B cell (primary cell): ENCODE results near the gene SLC38A10. TPM values are rescaled to one million over a fixed set of nuclear protein-coding genes. Genes with fewer than 3 reads are reported as not detected.

Source experiments
- ATAC-seq: fragments of 200-7000 bp; cut with Tn5 transposase; one replicate; pipeline ENCODE4 v1.10.0; 2021; ENCODE audit warnings: low read depth, mild to moderate bottlenecking, moderate number of reproducible peaks, moderate library complexity
- CTCF ChIA-PET: fragments of 350-600 bp; sonication (Branson Sonifier 250); formaldehyde crosslinking; loops from one replicate; lab custom pipeline; 2021; ENCODE audit warnings: antibody characterized with exemption, inconsistent platforms; lab: Charles Lee
- POLR2A ChIA-PET: fragments of 350-600 bp; sonication (Branson Sonifier 250); formaldehyde crosslinking; loops from one replicate; lab custom pipeline; 2021; ENCODE audit warnings: antibody characterized with exemption; lab: Charles Lee
- DNase-seq: peaks from one replicate; pipeline ENCODE4 v3.0.0; 2013
- H2AFZ ChIP-seq: 2 replicates; pipeline ENCODE4 v1.6.1; 2012; ENCODE audit warnings: mild to moderate bottlenecking, low read depth, low read length; ENCODE audit not compliant: insufficient read depth, poor library complexity, severe bottlenecking
- H3K27ac ChIP-seq, 2 donors: 1 replicate in 1 of 2; 2 replicates in 1 of 2; pipeline ENCODE4 v1.5.1; 2012 to 2013; ENCODE audit warnings: low read length in 2 of 2, mild to moderate bottlenecking in 2 of 2, moderate library complexity in 1 of 2
- H3K27me3 ChIP-seq, 4 experiments: fragments of 200-600 bp in 1 of 4; sonication (generic) in 1 of 4; replicated peaks in 1 of 4; 1 replicate in 2 of 4; 2 replicates in 2 of 4; pipeline versions ENCODE4 v1.6.1 to v1.7.0; 2013 to 2016; ENCODE audit warnings: low read length in 3 of 4, mild to moderate bottlenecking in 2 of 4, mixed read lengths in 1 of 4, moderate library complexity in 1 of 4; ENCODE audit not compliant: insufficient read depth in 4 of 4, control insufficient read depth in 3 of 4; ENCODE audit errors: control extremely low read depth in 1 of 4
- H3K36me3 ChIP-seq, 2 experiments: replicated peaks in 1 of 2; 1 replicate in 1 of 2; 2 replicates in 1 of 2; pipeline versions ENCODE4 v1.6.1 to v1.7.1; 2013; ENCODE audit warnings: low read length in 1 of 2; ENCODE audit not compliant: insufficient read depth in 2 of 2, control insufficient read depth in 1 of 2; ENCODE audit errors: control extremely low read depth in 1 of 2, extremely low read depth in 1 of 2
- H3K4me1 ChIP-seq, 2 donors: fragments of 200-600 bp in 1 of 2; sonication (generic) in 1 of 2; 1 replicate in 1 of 2; 2 replicates in 1 of 2; pipeline versions ENCODE4 v1.5.1 to v1.6.1; 2013 to 2017; ENCODE audit warnings: low read length in 2 of 2; ENCODE audit not compliant: control insufficient read depth in 2 of 2, insufficient read depth in 2 of 2
- H3K4me2 ChIP-seq: replicated peaks from 2 replicates; pipeline ENCODE3; 2012; ENCODE audit warnings: mild to moderate bottlenecking, low read depth, low read length; ENCODE audit not compliant: poor library complexity, severe bottlenecking
- H3K4me3 ChIP-seq, 5 experiments: fragments of 200-600 bp in 1 of 5; sonication (generic) in 1 of 5; 1 replicate in 3 of 5; 2 replicates in 2 of 5; pipeline versions ENCODE4 v1.5.1 to v1.7.0; 2011 to 2016; ENCODE audit warnings: low read length in 4 of 5, mild to moderate bottlenecking in 4 of 5, low read depth in 2 of 5, control low read depth in 1 of 5, moderate library complexity in 1 of 5; ENCODE audit not compliant: insufficient read depth in 1 of 5; ENCODE audit errors: control extremely low read depth in 1 of 5, extremely low read depth in 1 of 5
- H3K79me2 ChIP-seq: fragments of 200-600 bp; sonication (generic); one replicate; pipeline ENCODE4 v1.6.0; 2016; ENCODE audit warnings: low read length; ENCODE audit not compliant: control insufficient read depth, insufficient read depth
- H3K9ac ChIP-seq: fragments of 200-600 bp; sonication (generic); 2 replicates; pipeline ENCODE4 v1.6.1; 2017; ENCODE audit warnings: mild to moderate bottlenecking, low read length, moderate library complexity
- H3K9me3 ChIP-seq, 3 donors: one replicate each; pipeline versions ENCODE4 v1.6.1 to v1.7.1; 2013; ENCODE audit warnings: low read length in 2 of 3; ENCODE audit not compliant: control insufficient read depth in 2 of 3, insufficient read depth in 1 of 3; ENCODE audit errors: control extremely low read depth in 1 of 3
- H4K20me1 ChIP-seq: 2 replicates; pipeline ENCODE4 v1.6.0; 2012; ENCODE audit warnings: mild to moderate bottlenecking, low read length; ENCODE audit not compliant: insufficient read depth, control insufficient read depth, poor library complexity, severe bottlenecking
- H3K27ac Mint-ChIP-seq: one replicate; pipeline ENCODE4 v1.8.0; 2021; ENCODE audit warnings: mixed read lengths
- H3K27me3 Mint-ChIP-seq: one replicate; pipeline ENCODE4 v1.8.0; 2021; ENCODE audit warnings: mixed read lengths
- H3K4me1 Mint-ChIP-seq: one replicate; pipeline ENCODE4 v1.8.0; 2021; ENCODE audit warnings: mixed read lengths
- H3K4me3 Mint-ChIP-seq: one replicate; pipeline ENCODE4 v1.8.0; 2021; ENCODE audit warnings: mixed read lengths
- H3K9me3 Mint-ChIP-seq: one replicate; pipeline ENCODE4 v1.8.0; 2022; ENCODE audit warnings: mixed read lengths; ENCODE audit not compliant: insufficient read depth
- CTCF ChIP-seq: fragments of 200-600 bp; IDR thresholded peaks from one replicate; pipeline ENCODE4 v1.8.0; 2022; ENCODE audit warnings: antibody characterized with exemption, mild to moderate bottlenecking
- EZH2 ChIP-seq: IDR thresholded peaks from 2 replicates; pipeline ENCODE4 v1.6.1; 2012; ENCODE audit warnings: borderline replicate concordance, low read depth, mild to moderate bottlenecking, moderate library complexity, low read length; ENCODE audit not compliant: insufficient read depth, poor library complexity, severe bottlenecking
- WGBS: methylation state at CpG from one replicate; pipeline ENCODE4 v1.1.5; 2013; ENCODE audit warnings: missing lambda C conversion rate; ENCODE audit not compliant: insufficient coverage; 5-methylcytosine and 5-hydroxymethylcytosine counted together
- intact Hi-C: fragments of 100-400 bp; cut with micrococcal nuclease; formaldehyde crosslinking; loops from one replicate; pipeline ENCODE4 v1.10.0; 2022
- polyA plus RNA-seq: library from polyadenylated mRNA; depleted of rRNA; stranded (reverse); fragments of >200 nt; gene quantifications from 2 replicates; pipeline ENCODE4 v1.2.3, GENCODE V29; 2012
- total RNA-seq, 2 donors: library from RNA; stranded (reverse); fragments of 120-200 nt in 1 of 2; gene quantifications; 1 replicate in 1 of 2; 2 replicates in 1 of 2; pipeline versions ENCODE4 v1.2.3 to v1.2.4, GENCODE V29; 2013 to 2022

SLC38A10 gene
- total and polyA plus RNA-seq, 2 donors (not counting 1 experiment from before 2014, with no cell fraction given): 76.1 to 104 TPM

- no peaks in the 10 kb centered on the region for H3K27me3 Mint-ChIP-seq
- peaks cover 4% of the 10 kb centered on the region for H3K4me1 Mint-ChIP-seq
- Histone ChIP-seq H3K9ac (no peak overlapping the region), H3K4me2 (no peak overlapping the region), H3K36me3 (peaks cover 0 to 12% of the 10 kb centered on the region in 2 experiments), H3K4me1 (peaks cover 3% of the 10 kb centered on the region in 2 donors), H3K9me3 (no peaks in the 10 kb centered on the region), H3K27ac (no peak overlapping the region), H2AFZ (no peak overlapping the region), H3K4me3 (no peak overlapping the region), H3K79me2 (peaks cover 17% of the 10 kb centered on the region), H3K27me3 (no peaks in the 10 kb centered on the region), H4K20me1 (no peaks in the 10 kb centered on the region)
- ChIA-PET POLR2A (interaction anchor here (0.6 kb wide), 1 partner anchor 1234 kb away, joined by 4 read pairs; no protein-coding TSS in a partner anchor), CTCF (no interaction called here)
- DNase-seq (no peak), ATAC-seq (no peak)
- no peak overlapping the region for H3K27ac Mint-ChIP-seq
- intact Hi-C loops: no loop called here
- TF ChIP-seq CTCF (no peak), EZH2 (no peak)
- WGBS: 75% methylated on average over 7 of the region's 10 CpGs
- H3K4me3 Mint-ChIP-seq: no peak overlapping the region
- no peaks in the 10 kb centered on the region for H3K9me3 Mint-ChIP-seq
These were observed 90.5 kb downstream of the SLC38A10 start for GRCh38 chr17:81204578-81204977.

DNA sequence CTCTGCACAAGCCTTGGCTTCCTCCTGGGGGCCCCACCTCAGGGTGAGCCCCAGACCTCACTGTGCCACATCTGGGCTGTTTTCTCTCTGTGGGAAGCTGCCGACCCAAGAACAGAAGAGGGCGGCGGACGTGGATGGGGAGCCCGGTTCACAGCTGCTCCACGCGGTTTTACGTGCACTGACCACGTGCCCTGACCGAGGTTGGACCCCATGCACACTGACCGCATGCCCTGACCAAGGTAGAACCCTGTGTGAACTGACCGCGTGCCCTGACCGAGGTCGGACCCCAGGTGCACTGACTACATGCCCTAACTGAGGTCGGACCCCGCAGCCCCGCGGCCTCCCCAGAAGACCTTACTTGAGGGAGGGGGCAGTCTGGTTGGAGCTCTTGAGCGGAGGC is 92.0 kb downstream of the SLC38A10 start:
- no peaks in the 10 kb centered on the region for H3K9me3 Mint-ChIP-seq
- peaks cover 5% of the 10 kb centered on the region for H3K79me2 ChIP-seq
- no peak overlapping the region for H3K4me2 ChIP-seq
- H3K27ac ChIP-seq: no peak overlapping the region
- ChIA-PET POLR2A (no interaction called here), CTCF (no interaction called here)
- H3K36me3 ChIP-seq: peaks cover 0 to 10% of the 10 kb centered on the region in 2 experiments
- TF ChIP-seq EZH2: no peak
- no peak for TF ChIP-seq CTCF
- WGBS: 98% methylated on average over 20 of the region's 20 CpGs
- no peaks in the 10 kb centered on the region for H3K9me3 ChIP-seq
- ATAC-seq: no peak
- H3K27ac Mint-ChIP-seq: no peak overlapping the region
- no peaks in the 10 kb centered on the region for H4K20me1 ChIP-seq
- intact Hi-C loops: no loop called here
- no peak overlapping the region for H2AFZ ChIP-seq
- no peak overlapping the region for H3K9ac ChIP-seq
- peaks cover 3% of the 10 kb centered on the region in 2 donors for H3K4me1 ChIP-seq
- no peaks in the 10 kb centered on the region for H3K27me3 ChIP-seq
- H3K4me3 Mint-ChIP-seq: no peak overlapping the region
- H3K4me3 ChIP-seq: no peak overlapping the region
- DNase-seq: no peak
- H3K27me3 Mint-ChIP-seq: no peaks in the 10 kb centered on the region
- H3K4me1 Mint-ChIP-seq: peaks cover 4% of the 10 kb centered on the region
